OCI-LY7 (cell line): ENCODE measurements around the gene SAP30BP. TPM values are rescaled to one million over a fixed set of nuclear protein-coding genes. Genes with fewer than 3 reads are reported as not detected.

ENCODE experiments used
- BruUV-seq: library from RNA; stranded (reverse); fragments of 400-500 nt; replicated peaks from 2 replicates; lab custom pipeline; 2021; lab: Mats Ljungman, UMichigan
- CTCF ChIA-PET: fragments of 300-600 bp; sonication (Branson Sonifier 250); formaldehyde crosslinking; loops from one replicate; lab custom pipeline; 2022; ENCODE audit warnings: antibody characterized with exemption; ENCODE audit not compliant: unreplicated experiment; lab: Charles Lee
- POLR2A ChIA-PET: fragments of 300-600 bp; sonication (Branson Sonifier 250); formaldehyde crosslinking; loops from one replicate; lab custom pipeline; 2022; ENCODE audit warnings: antibody characterized with exemption; lab: Charles Lee
- DNase-seq: peaks from one replicate; pipeline ENCODE4 v3.0.0-alpha.2; 2015; ENCODE audit warnings: low spot score
- H2AFZ ChIP-seq: fragments of 200-600 bp; sonication (generic), shearing (Covaris generic); 2 replicates; pipeline ENCODE4 v1.6.1; 2014; ENCODE audit warnings: mild to moderate bottlenecking, antibody characterized with exemption, low read length, moderate library complexity
- H3K27ac ChIP-seq: fragments of 200-600 bp; sonication (generic); 2 replicates; pipeline ENCODE4 v1.5.1; 2014; ENCODE audit warnings: mixed run types, low read depth, mild to moderate bottlenecking, moderate library complexity, low read length, inconsistent platforms; ENCODE audit not compliant: poor library complexity, severe bottlenecking
- H3K36me3 ChIP-seq: fragments of 200-600 bp; sonication (generic); 2 replicates; pipeline ENCODE4 v1.6.1; 2014; ENCODE audit warnings: mild to moderate bottlenecking, antibody characterized with exemption, low read length, moderate library complexity, mixed read lengths; ENCODE audit not compliant: insufficient read depth
- H3K4me1 ChIP-seq: fragments of 200-600 bp; sonication (generic); 2 replicates; pipeline ENCODE4 v1.5.1; 2014; ENCODE audit warnings: mild to moderate bottlenecking, low read length; ENCODE audit not compliant: insufficient read depth, poor library complexity, severe bottlenecking
- H3K4me2 ChIP-seq: fragments of 200-600 bp; sonication (generic); 2 replicates; pipeline ENCODE4 v1.6.1; 2014; ENCODE audit warnings: mild to moderate bottlenecking, low read length
- H3K4me3 ChIP-seq: fragments of 200-600 bp; sonication (generic); 2 replicates; pipeline ENCODE4 v1.5.1; 2014; ENCODE audit warnings: mild to moderate bottlenecking, low read depth, low read length; ENCODE audit not compliant: poor library complexity, severe bottlenecking
- H3K79me2 ChIP-seq: fragments of 200-600 bp; sonication (generic); 2 replicates; pipeline ENCODE4 v1.6.1; 2016; ENCODE audit warnings: low read depth, mild to moderate bottlenecking, low read length, moderate library complexity, mixed read lengths; ENCODE audit not compliant: insufficient read depth
- H3K9me2 ChIP-seq: fragments of 200-600 bp; sonication (generic); 2 replicates; pipeline ENCODE4 v1.6.1; 2016; ENCODE audit warnings: mild to moderate bottlenecking, low read length, mixed read lengths; ENCODE audit not compliant: insufficient read depth
- H3K9me3 ChIP-seq: fragments of 200-600 bp; sonication (generic); 2 replicates; pipeline ENCODE4 v1.6.1; 2014; ENCODE audit warnings: mild to moderate bottlenecking, mixed run types, low read length, mixed read lengths
- H4K20me1 ChIP-seq: fragments of 200-600 bp; sonication (generic); 2 replicates; pipeline ENCODE4 v1.6.1; 2014; ENCODE audit warnings: mild to moderate bottlenecking, antibody characterized with exemption, low read length, moderate library complexity, mixed read lengths; ENCODE audit not compliant: insufficient read depth
- EZH2phosphoT487 ChIP-seq: fragments of 200-600 bp; sonication (generic); IDR thresholded peaks from 2 replicates; pipeline ENCODE4 v1.6.1; 2018; ENCODE audit warnings: low read depth, borderline replicate concordance, mild to moderate bottlenecking, mixed run types, antibody characterized with exemption, low read length, moderate library complexity, mixed read lengths
- intact Hi-C: fragments of 100-400 bp; cut with micrococcal nuclease; formaldehyde crosslinking; loops from one replicate; pipeline ENCODE4 v1.10.0; 2022; ENCODE audit not compliant: unreplicated experiment
- total RNA-seq, 2 experiments: library from RNA; depleted of rRNA in 1 of 2; stranded (reverse); fragments of >200 nt in 1 of 2; shearing (Covaris generic) in 1 of 2; gene quantifications; 2 replicates each; pipeline ENCODE4 v1.2.3, GENCODE V29; 2014 to 2022
- TF ChIP-seq, protein P1 (sequence below): fragments of 200-600 bp; sonication (generic); conservative IDR thresholded peaks from 2 replicates; pipeline ENCODE4 v1.5.1; 2014; ENCODE audit warnings: mild to moderate bottlenecking, antibody characterized with exemption, low read length, moderate library complexity, mixed read lengths

SAP30BP gene
- total RNA-seq, 2 experiments from 2014 or later: 127 to 187 TPM

DNA sequence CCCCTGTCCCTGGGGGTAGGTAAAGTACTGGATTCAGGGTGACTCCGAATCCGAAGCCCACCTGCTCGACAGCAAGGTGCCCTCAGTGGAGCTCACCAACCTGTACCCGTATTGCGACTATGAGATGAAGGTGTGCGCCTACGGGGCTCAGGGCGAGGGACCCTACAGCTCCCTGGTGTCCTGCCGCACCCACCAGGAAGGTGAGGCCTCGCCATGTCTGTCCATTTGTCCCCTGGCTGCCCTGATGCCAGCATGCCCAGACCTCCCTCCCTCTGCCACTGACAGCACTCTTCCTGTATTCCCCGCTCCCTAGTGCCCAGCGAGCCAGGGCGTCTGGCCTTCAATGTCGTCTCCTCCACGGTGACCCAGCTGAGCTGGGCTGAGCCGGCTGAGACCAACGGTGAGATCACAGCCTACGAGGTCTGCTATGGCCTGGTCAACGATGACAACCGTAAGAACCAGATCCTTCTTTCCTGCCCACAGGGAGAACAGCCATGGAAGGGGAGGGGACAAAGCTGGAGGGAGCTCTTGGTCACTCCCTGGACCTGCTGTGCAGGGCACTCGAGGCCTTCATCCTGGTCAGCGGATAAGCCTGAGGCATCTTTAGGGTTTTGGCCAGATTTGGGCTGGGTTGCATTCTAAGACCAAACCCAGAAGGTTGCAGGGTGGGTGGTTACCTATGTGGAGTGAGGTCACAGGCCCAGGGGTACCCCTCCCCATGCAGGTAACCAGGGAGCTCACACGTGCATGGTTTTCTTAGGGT lies 83.7 kb downstream of the SAP30BP start:
- Histone ChIP-seq H3K9me3 (no peaks in the 10 kb centered on the region), H3K27ac (no peak overlapping the region), H3K4me1 (peaks cover 48% of the 10 kb centered on the region), H3K9me2 (no peaks in the 10 kb centered on the region), H3K4me3 (no peak overlapping the region), H3K4me2 (no peak overlapping the region), H2AFZ (no peak overlapping the region), H3K36me3 (no peaks in the 10 kb centered on the region), H4K20me1 (no peaks in the 10 kb centered on the region), H3K79me2 (no peaks in the 10 kb centered on the region)
- BruUV-seq: no TSS peak
- CTCF ChIA-PET: interaction anchor here (0.6 to 3.7 kb wide), 8 partner anchors 11 to 168 kb away, joined by 3 to 23 read pairs (median 8); no protein-coding TSS in a partner anchor
- no peak for DNase-seq
- POLR2A ChIA-PET: interaction anchor here (0.6 to 1.4 kb wide), 4 partner anchors 13 to 118 kb away, joined by 3 to 5 read pairs (median 4); partner anchors contain the start of gene SMIM5
- intact Hi-C loops: loop anchor here (1.0 to 5.0 kb wide), 4 partner anchors 96 to 324 kb away; no protein-coding TSS in a partner anchor
- TF ChIP-seq, protein P1, sequence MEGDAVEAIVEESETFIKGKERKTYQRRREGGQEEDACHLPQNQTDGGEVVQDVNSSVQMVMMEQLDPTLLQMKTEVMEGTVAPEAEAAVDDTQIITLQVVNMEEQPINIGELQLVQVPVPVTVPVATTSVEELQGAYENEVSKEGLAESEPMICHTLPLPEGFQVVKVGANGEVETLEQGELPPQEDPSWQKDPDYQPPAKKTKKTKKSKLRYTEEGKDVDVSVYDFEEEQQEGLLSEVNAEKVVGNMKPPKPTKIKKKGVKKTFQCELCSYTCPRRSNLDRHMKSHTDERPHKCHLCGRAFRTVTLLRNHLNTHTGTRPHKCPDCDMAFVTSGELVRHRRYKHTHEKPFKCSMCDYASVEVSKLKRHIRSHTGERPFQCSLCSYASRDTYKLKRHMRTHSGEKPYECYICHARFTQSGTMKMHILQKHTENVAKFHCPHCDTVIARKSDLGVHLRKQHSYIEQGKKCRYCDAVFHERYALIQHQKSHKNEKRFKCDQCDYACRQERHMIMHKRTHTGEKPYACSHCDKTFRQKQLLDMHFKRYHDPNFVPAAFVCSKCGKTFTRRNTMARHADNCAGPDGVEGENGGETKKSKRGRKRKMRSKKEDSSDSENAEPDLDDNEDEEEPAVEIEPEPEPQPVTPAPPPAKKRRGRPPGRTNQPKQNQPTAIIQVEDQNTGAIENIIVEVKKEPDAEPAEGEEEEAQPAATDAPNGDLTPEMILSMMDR: no peak
- TF ChIP-seq EZH2phosphoT487: no peak

DNA sequence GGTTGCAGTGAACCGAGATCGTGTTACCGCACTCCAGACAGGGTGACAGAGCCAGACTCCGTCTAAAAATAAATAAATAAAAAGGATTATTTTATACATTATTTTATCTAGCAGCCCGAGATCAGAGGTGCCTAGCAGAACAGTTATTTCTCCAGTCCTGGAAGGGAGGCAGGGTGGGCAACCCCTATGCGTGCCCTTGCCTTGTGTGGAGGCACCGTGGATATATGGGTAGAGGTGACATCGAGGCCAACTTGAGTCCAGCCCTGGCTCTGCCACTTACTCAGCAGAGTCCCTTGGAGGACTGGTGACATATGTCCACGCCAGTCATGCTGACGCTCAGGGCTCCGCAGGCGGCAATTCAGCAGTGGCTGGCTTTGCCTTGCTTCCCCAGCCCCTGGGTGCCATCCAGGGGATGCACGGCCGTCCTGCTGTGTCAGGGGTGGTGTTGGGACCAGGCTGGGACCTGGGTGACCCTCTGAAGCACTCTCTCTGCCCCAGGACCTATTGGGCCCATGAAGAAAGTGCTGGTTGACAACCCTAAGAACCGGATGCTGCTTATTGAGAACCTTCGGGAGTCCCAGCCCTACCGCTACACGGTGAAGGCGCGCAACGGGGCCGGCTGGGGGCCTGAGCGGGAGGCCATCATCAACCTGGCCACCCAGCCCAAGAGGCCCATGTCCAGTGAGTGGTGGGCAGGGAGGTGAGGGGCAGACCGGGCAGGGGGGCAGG lies 84.7 kb downstream of the SAP30BP start:
- Histone ChIP-seq H3K36me3 (no peaks in the 10 kb centered on the region), H4K20me1 (no peaks in the 10 kb centered on the region), H3K4me1 (peaks cover 50% of the 10 kb centered on the region), H3K79me2 (no peaks in the 10 kb centered on the region), H2AFZ (no peak overlapping the region), H3K27ac (no peak overlapping the region), H3K9me3 (no peaks in the 10 kb centered on the region), H3K9me2 (no peaks in the 10 kb centered on the region), H3K4me3 (no peak overlapping the region), H3K4me2 (no peak overlapping the region)
- intact Hi-C loops: loop anchor here (5.0 kb wide), 2 partner anchors 95 to 325 kb away; no protein-coding TSS in a partner anchor
- DNase-seq: no peak
- CTCF ChIA-PET: interaction anchor here (0.6 to 2.5 kb wide), 6 partner anchors 10 to 119 kb away, joined by 3 to 16 read pairs (median 9); partner anchors contain the start of genes GALK1, RECQL5 and SAP30BP
- POLR2A ChIA-PET: interaction anchor here (1.2 kb wide), 1 partner anchor 77 kb away, joined by 4 read pairs; no protein-coding TSS in a partner anchor
- no TSS peak for BruUV-seq
- no peak for TF ChIP-seq EZH2phosphoT487
- TF ChIP-seq, protein P1: no peak
